WERI-Rb-1 (cell line): ENCODE data around the gene ANO2.

Experiments used
- DNase-seq: peaks from one replicate; pipeline ENCODE4 v3.0.0-alpha.2; 2020
- H3K27ac ChIP-seq: fragments of 250-450 bp; sonication (Bioruptor Pico); 2 replicates; pipeline ENCODE4 v1.5.1; 2020; ENCODE audit warnings: mild to moderate bottlenecking, moderate library complexity
- H3K27me3 ChIP-seq: fragments of 250-450 bp; sonication (Bioruptor Pico); 2 replicates; pipeline ENCODE4 v1.5.1; 2021; ENCODE audit warnings: mild to moderate bottlenecking, low read depth, moderate library complexity; ENCODE audit not compliant: insufficient read depth, severe bottlenecking
- H3K36me3 ChIP-seq: fragments of 250-450 bp; sonication (Bioruptor Pico); 2 replicates; pipeline ENCODE4 v1.5.1; 2020; ENCODE audit warnings: mild to moderate bottlenecking, moderate library complexity
- H3K4me3 ChIP-seq: 2 replicates; pipeline ENCODE4 v1.5.1; 2011; ENCODE audit warnings: low read depth, mild to moderate bottlenecking, control low read depth, low read length
- H3K9me3 ChIP-seq: fragments of 250-450 bp; sonication (Bioruptor Pico); 2 replicates; pipeline ENCODE4 v1.5.1; 2021; ENCODE audit warnings: mild to moderate bottlenecking, moderate library complexity; ENCODE audit not compliant: severe bottlenecking
- CTCF ChIP-seq: IDR thresholded peaks from 2 replicates; pipeline ENCODE4 v1.5.1; 2011; ENCODE audit warnings: low read depth, mild to moderate bottlenecking, control low read depth, inconsistent platforms, low read length

Gene ANO2

GRCh38 chr12:5945071-5946008 lies at the start of gene ANO2:
TSS of gene ANO2 (minus strand) at chr12:5945259. CDS start at chr12:5945217, 42 bp downstream.
- peaks cover 1% of the 10 kb centered on the region for H3K36me3 ChIP-seq
- peak within 1 kb of the TSS; percentile 98 for H3K27ac ChIP-seq
- H3K4me3 ChIP-seq, result peak within 1 kb of the TSS; percentile 78
- no peaks in the 10 kb centered on the region for H3K27me3 ChIP-seq
- peaks cover 6% of the 10 kb centered on the region for H3K9me3 ChIP-seq
- no peak for TF ChIP-seq CTCF
- peak; percentile 78 for DNase-seq

- TF ChIP-seq CTCF, result no peak
- H3K4me3 ChIP-seq, result no peak overlapping the region
- H3K9me3 ChIP-seq, result no peaks in the 10 kb centered on the region
- H3K36me3 ChIP-seq, result no peaks in the 10 kb centered on the region
- H3K27ac ChIP-seq, result no peak overlapping the region
- no peaks in the 10 kb centered on the region for H3K27me3 ChIP-seq
- no peak for DNase-seq
These were observed 44.6 kb upstream of the ANO2 start for GRCh38 chr12:5989621-5990020.

- DNase-seq, result peak; percentile 77
- TF ChIP-seq CTCF, result peak; percentile 93
- Histone ChIP-seq H3K4me3 (no peak overlapping the region), H3K27ac (no peak overlapping the region), H3K9me3 (no peaks in the 10 kb centered on the region), H3K27me3 (no peaks in the 10 kb centered on the region), H3K36me3 (no peaks in the 10 kb centered on the region)
These were observed 43.6 kb upstream of the ANO2 start for GRCh38 chr12:5988659-5989116.

- TF ChIP-seq CTCF, result no peak
- H3K27me3 ChIP-seq, result no peaks in the 10 kb centered on the region
- no peaks in the 10 kb centered on the region for H3K36me3 ChIP-seq
- H3K27ac ChIP-seq, result no peak overlapping the region
- no peak for DNase-seq
- no peaks in the 10 kb centered on the region for H3K9me3 ChIP-seq
- H3K4me3 ChIP-seq, result no peak overlapping the region
These were observed 43.0 kb upstream of the ANO2 start for GRCh38 chr12:5988088-5988487.

GRCh38 chr12:5987573-5987972 lies 42.5 kb upstream of the ANO2 start:
- H3K27me3 ChIP-seq, result no peaks in the 10 kb centered on the region
- H3K27ac ChIP-seq, result no peak overlapping the region
- no peaks in the 10 kb centered on the region for H3K36me3 ChIP-seq
- no peak for TF ChIP-seq CTCF
- no peak overlapping the region for H3K4me3 ChIP-seq
- no peak for DNase-seq
- no peaks in the 10 kb centered on the region for H3K9me3 ChIP-seq
